GM19324 (cell line): ENCODE results near the gene NQO2.
"Not testable (repeated sequence)": the region's sequence is repeated elsewhere in the genome, so short reads cannot be mapped to it uniquely, and the experiment has no call there.

Experiments used
- ATAC-seq: cut with Tn5 transposase; IDR thresholded peaks from one replicate; pipeline ENCODE4 v1.9.1; 2021; ENCODE audit warnings: mild to moderate bottlenecking, moderate library complexity; ENCODE audit not compliant: unreplicated experiment, low FRiP score

NQO2 gene

GRCh38 chr6:3011592-3011991, 11.9 kb downstream of the NQO2 start:
- no peak for ATAC-seq

GRCh38 chr6:3013486-3013885, 13.8 kb downstream of the NQO2 start:
- no peak for ATAC-seq

- no peak for ATAC-seq
Measured at GRCh38 chr6:3013901-3014674, 14.4 kb downstream of the NQO2 start.

- no peak for ATAC-seq
Measured at GRCh38 chr6:3014675-3015066, 15.0 kb downstream of the NQO2 start.

GRCh38 chr6:3015144-3015543, 15.4 kb downstream of the NQO2 start:
- no peak for ATAC-seq

- ATAC-seq, result no peak
Measured at GRCh38 chr6:3016473-3017280, 17.0 kb downstream of the NQO2 start.

- ATAC-seq, result no peak
Measured at GRCh38 chr6:3017304-3017703, 17.6 kb downstream of the NQO2 start.

- no peak for ATAC-seq
Measured at GRCh38 chr6:3019065-3019464, 19.4 kb downstream of the NQO2 start.

- ATAC-seq, result no peak
Measured at GRCh38 chr6:3019749-3020320, 20.1 kb downstream of the NQO2 start.

- not testable (repeated sequence) for ATAC-seq
Measured at GRCh38 chr6:3020976-3021598, 21.4 kb downstream of the NQO2 start.

GRCh38 chr6:3022765-3023662, 23.3 kb downstream of the NQO2 start:
- no peak for ATAC-seq

GRCh38 chr6:3023663-3024483, 24.2 kb downstream of the NQO2 start:
- ATAC-seq, result peak; percentile 76

- ATAC-seq, result peak; percentile 76
Measured at GRCh38 chr6:3026791-3027626, 27.3 kb downstream of the NQO2 start.

- not testable (repeated sequence) for ATAC-seq
Measured at GRCh38 chr6:3028156-3028555, 28.5 kb downstream of the NQO2 start.

GRCh38 chr6:3031857-3032640, 32.4 kb downstream of the NQO2 start:
- ATAC-seq, result no peak

GRCh38 chr6:3032986-3033385, 33.3 kb downstream of the NQO2 start:
- no peak for ATAC-seq

GRCh38 chr6:3033652-3034051, 34.0 kb downstream of the NQO2 start:
- no peak for ATAC-seq

GRCh38 chr6:3035397-3035796, 35.7 kb downstream of the NQO2 start:
- ATAC-seq, result no peak
